ENCODE measurements around the gene SPTSSB. TPM values are rescaled to one million over a fixed set of nuclear protein-coding genes. Genes with fewer than 3 reads are reported as not detected.
A peak's percentile ranks its signal among the peaks of the same experiment; 100 is the strongest.

Gene SPTSSB
- total RNA-seq, 4 donors from 2014 or later = 0.41 to 0.48 TPM; not detected in 2

- intact Hi-C loops (cut with DNase I; ENCODE audit: low total_unique reads) = loop anchor here (10.0 kb wide), 1 partner anchor 141 kb away; no protein-coding TSS in a partner anchor
- Histone ChIP-seq H3K36me3 (no peaks in the 10 kb centered on the region), H3K4me3 (no peak overlapping the region), H3K27ac (peak overlapping the region in 3 of 4 donors; percentile 11 to 34 (median 15)), H3K27me3 (no peaks in the 10 kb centered on the region), H3K9me3 (no peaks in the 10 kb centered on the region), H3K4me1 (peaks cover 0 to 30% (median 3%) of the 10 kb centered on the region in 4 donors)
- 14 to 18% methylated on average over 1 of the region's 1 CpG for WGBS, 2 donors (ENCODE audit: low coverage in 1 of 2)
- TF ChIP-seq POLR2A (IDR thresholded peaks at IDR 0.05) (no peak), EP300 (IDR thresholded peaks at IDR 0.05; ENCODE audit: low read depth) (no peak), CTCF (IDR thresholded peaks at IDR 0.05) (no peak), POLR2AphosphoS5 (IDR thresholded peaks at IDR 0.05) (no peak)
- DNase-seq = no peak
- in situ Hi-C loops (cut with MboI; ENCODE audit: low pct_ligation_motif_present in 1 of 4, low pct_unique_long_range_greater_than_20kb in 1 of 4, low sequenced_read_pairs in 3 of 4) = loop anchor here in 3 of 4 donors (5.0 to 25.0 kb wide), 3 partner anchors 141 to 703 kb away; no protein-coding TSS in a partner anchor
Observed at GRCh38 chr3:161415506-161416231, 44.4 kb upstream of the SPTSSB start.

GRCh38 chr3:161414907-161415306, 43.6 kb upstream of the SPTSSB start:
- H3K4me1 ChIP-seq = peaks cover 0 to 30% (median 3%) of the 10 kb centered on the region in 4 donors
- no peak overlapping the region for H3K27ac ChIP-seq
- no peak overlapping the region for H3K4me3 ChIP-seq
- 80% methylated on average over 1 of the region's 1 CpG for WGBS, 2 donors (ENCODE audit: low coverage in 1 of 2)
- intact Hi-C loops (cut with DNase I; ENCODE audit: low total_unique reads) (loop anchor here (10.0 kb wide), 1 partner anchor 140 kb away; no protein-coding TSS in a partner anchor), in situ Hi-C loops (cut with MboI; ENCODE audit: low pct_ligation_motif_present in 1 of 4, low pct_unique_long_range_greater_than_20kb in 1 of 4, low sequenced_read_pairs in 3 of 4) (loop anchor here in 3 of 4 donors (5.0 to 25.0 kb wide), 3 partner anchors 140 to 703 kb away; no protein-coding TSS in a partner anchor)
- H3K36me3 ChIP-seq = no peaks in the 10 kb centered on the region
- H3K9me3 ChIP-seq = no peaks in the 10 kb centered on the region
- DNase-seq = no peak
- no peaks in the 10 kb centered on the region for H3K27me3 ChIP-seq
- no peak for TF ChIP-seq EP300 (IDR thresholded peaks at IDR 0.05; ENCODE audit: low read depth)
- TF ChIP-seq POLR2AphosphoS5 (IDR thresholded peaks at IDR 0.05) = no peak
- no peak for TF ChIP-seq CTCF (IDR thresholded peaks at IDR 0.05)
- TF ChIP-seq POLR2A (IDR thresholded peaks at IDR 0.05) = no peak

- H3K9me3 ChIP-seq = no peaks in the 10 kb centered on the region
- no peak for TF ChIP-seq POLR2AphosphoS5 (IDR thresholded peaks at IDR 0.05)
- TF ChIP-seq CTCF (IDR thresholded peaks at IDR 0.05) = no peak
- TF ChIP-seq POLR2A (IDR thresholded peaks at IDR 0.05) = no peak
- no peak for TF ChIP-seq EP300 (IDR thresholded peaks at IDR 0.05; ENCODE audit: low read depth)
- DNase-seq = no peak
- intact Hi-C loops (cut with DNase I; ENCODE audit: low total_unique reads) (loop anchor here (10.0 kb wide), 1 partner anchor 139 kb away; no protein-coding TSS in a partner anchor), in situ Hi-C loops (cut with MboI; ENCODE audit: low pct_ligation_motif_present in 1 of 4, low pct_unique_long_range_greater_than_20kb in 1 of 4, low sequenced_read_pairs in 3 of 4) (loop anchor here in 3 of 4 donors (10.0 to 25.0 kb wide), 2 partner anchors 139 to 702 kb away; no protein-coding TSS in a partner anchor)
- no peak overlapping the region for H3K4me3 ChIP-seq
- H3K27ac ChIP-seq = no peak overlapping the region
- WGBS, 2 donors (ENCODE audit: low coverage in 1 of 2) = 67 to 87% methylated on average over 1 of the region's 1 CpG
- no peaks in the 10 kb centered on the region for H3K36me3 ChIP-seq
- H3K4me1 ChIP-seq = peaks cover 0 to 30% (median 3%) of the 10 kb centered on the region in 4 donors
- no peaks in the 10 kb centered on the region for H3K27me3 ChIP-seq
Observed at GRCh38 chr3:161413855-161414210, 42.5 kb upstream of the SPTSSB start.

- DNase-seq = no peak
- TF ChIP-seq CTCF (IDR thresholded peaks at IDR 0.05) = no peak
- TF ChIP-seq POLR2A (IDR thresholded peaks at IDR 0.05) = no peak
- no peak for TF ChIP-seq POLR2AphosphoS5 (IDR thresholded peaks at IDR 0.05)
- TF ChIP-seq EP300 (IDR thresholded peaks at IDR 0.05; ENCODE audit: low read depth) = no peak
- Histone ChIP-seq H3K36me3 (no peaks in the 10 kb centered on the region), H3K27ac (no peak overlapping the region), H3K4me3 (no peak overlapping the region), H3K9me3 (no peaks in the 10 kb centered on the region), H3K27me3 (no peaks in the 10 kb centered on the region), H3K4me1 (peaks cover 0 to 30% (median 3%) of the 10 kb centered on the region in 4 donors)
- in situ Hi-C loops (cut with MboI; ENCODE audit: low pct_ligation_motif_present in 1 of 4, low pct_unique_long_range_greater_than_20kb in 1 of 4, low sequenced_read_pairs in 3 of 4) (loop anchor here in 3 of 4 donors (10.0 to 25.0 kb wide), 2 partner anchors 138 to 701 kb away; no protein-coding TSS in a partner anchor), intact Hi-C loops (cut with DNase I; ENCODE audit: low total_unique reads) (loop anchor here (10.0 kb wide), 1 partner anchor 138 kb away; no protein-coding TSS in a partner anchor)
- WGBS, 2 donors (ENCODE audit: low coverage in 1 of 2) = 50 to 100% methylated on average over 1 to 2 of the region's 2 CpGs
Observed at GRCh38 chr3:161413127-161413854, 42.0 kb upstream of the SPTSSB start.

All from transverse colon (tissue), 4 donors.